Esophagus muscularis mucosa (tissue), 4 donors: ENCODE measurements around the gene COX8A.

Source experiments
- EP300 ChIP-seq: sonication (generic); formaldehyde crosslinking; IDR thresholded peaks from one replicate; pipeline ENCODE4 v1.6.1; 2017; ENCODE audit warnings: antibody characterized with exemption
- POLR2A ChIP-seq: fragments of 450-650 bp; IDR thresholded peaks from one replicate; pipeline ENCODE4 v1.6.1; 2017; ENCODE audit warnings: antibody characterized with exemption, moderate library complexity, mild to moderate bottlenecking, low read depth
- TF ChIP-seq, protein P1 (sequence below), 3 experiments: fragments of 200-600 bp in 2 of 3; fragments of 450-650 bp in 1 of 3; sonication (generic) in 2 of 3; IDR thresholded peaks; one replicate each; pipeline ENCODE4 v1.5.1; 2017 to 2019; ENCODE audit warnings: antibody characterized with exemption in 3 of 3, mild to moderate bottlenecking in 2 of 3, moderate library complexity in 1 of 3

DNA sequence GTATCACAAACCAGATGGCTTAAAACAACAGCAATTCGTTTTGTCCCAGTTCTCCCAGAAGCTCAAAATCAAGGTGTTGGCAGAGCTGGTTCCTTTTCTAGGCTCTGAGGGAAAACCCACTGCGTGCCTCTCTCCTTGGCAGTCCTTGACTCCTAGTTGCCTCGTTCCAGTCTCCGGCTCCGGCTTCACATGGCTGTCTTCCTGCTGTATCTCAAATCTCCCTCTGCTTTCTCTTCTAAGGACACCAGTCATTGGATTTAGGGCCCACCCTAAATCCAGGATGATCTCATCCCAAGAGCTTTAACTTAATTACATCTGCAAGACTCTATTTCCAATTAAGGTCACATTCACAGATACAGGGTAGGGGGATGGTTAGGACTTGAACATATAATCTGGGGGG is 44.8 kb upstream of the COX8A start:
- TF ChIP-seq, protein P1, sequence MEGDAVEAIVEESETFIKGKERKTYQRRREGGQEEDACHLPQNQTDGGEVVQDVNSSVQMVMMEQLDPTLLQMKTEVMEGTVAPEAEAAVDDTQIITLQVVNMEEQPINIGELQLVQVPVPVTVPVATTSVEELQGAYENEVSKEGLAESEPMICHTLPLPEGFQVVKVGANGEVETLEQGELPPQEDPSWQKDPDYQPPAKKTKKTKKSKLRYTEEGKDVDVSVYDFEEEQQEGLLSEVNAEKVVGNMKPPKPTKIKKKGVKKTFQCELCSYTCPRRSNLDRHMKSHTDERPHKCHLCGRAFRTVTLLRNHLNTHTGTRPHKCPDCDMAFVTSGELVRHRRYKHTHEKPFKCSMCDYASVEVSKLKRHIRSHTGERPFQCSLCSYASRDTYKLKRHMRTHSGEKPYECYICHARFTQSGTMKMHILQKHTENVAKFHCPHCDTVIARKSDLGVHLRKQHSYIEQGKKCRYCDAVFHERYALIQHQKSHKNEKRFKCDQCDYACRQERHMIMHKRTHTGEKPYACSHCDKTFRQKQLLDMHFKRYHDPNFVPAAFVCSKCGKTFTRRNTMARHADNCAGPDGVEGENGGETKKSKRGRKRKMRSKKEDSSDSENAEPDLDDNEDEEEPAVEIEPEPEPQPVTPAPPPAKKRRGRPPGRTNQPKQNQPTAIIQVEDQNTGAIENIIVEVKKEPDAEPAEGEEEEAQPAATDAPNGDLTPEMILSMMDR (IDR thresholded peaks at IDR 0.05) = no peak
- TF ChIP-seq POLR2A (no peak), EP300 (no peak)
